GM21367 (cell line): ENCODE measurements around the gene DPH6.
"Not testable (repeated sequence)": the region's sequence is repeated elsewhere in the genome, so short reads cannot be mapped to it uniquely, and the experiment has no call there.

Experiments
- ATAC-seq: cut with Tn5 transposase; IDR thresholded peaks from one replicate; pipeline ENCODE4 v1.9.1; 2021; ENCODE audit not compliant: unreplicated experiment

The DPH6 gene

GRCh38 chr15:35441279-35441678 is 104.7 kb downstream of the DPH6 start:
- ATAC-seq = not testable (repeated sequence)

- no peak for ATAC-seq
Measured at GRCh38 chr15:35440265-35440664, 105.7 kb downstream of the DPH6 start.

- ATAC-seq = no peak
Measured at GRCh38 chr15:35439291-35439690, 106.7 kb downstream of the DPH6 start.

- ATAC-seq = no peak
Measured at GRCh38 chr15:35437157-35437556, 108.8 kb downstream of the DPH6 start.

GRCh38 chr15:35436422-35436821 is 109.5 kb downstream of the DPH6 start:
- ATAC-seq = no peak

GRCh38 chr15:35431281-35431680 is 114.7 kb downstream of the DPH6 start:
- ATAC-seq = no peak

GRCh38 chr15:35430301-35430700 is 115.7 kb downstream of the DPH6 start:
- no peak for ATAC-seq

- no peak for ATAC-seq
Measured at GRCh38 chr15:35427496-35427895, 118.5 kb downstream of the DPH6 start.

GRCh38 chr15:35427091-35427490 is 118.9 kb downstream of the DPH6 start:
- ATAC-seq = no peak

GRCh38 chr15:35410775-35411174 is 135.2 kb downstream of the DPH6 start:
- no peak for ATAC-seq

- no peak for ATAC-seq
Measured at GRCh38 chr15:35399901-35400300, 146.1 kb downstream of the DPH6 start.

GRCh38 chr15:35397027-35397426 is 148.9 kb downstream of the DPH6 start:
- ATAC-seq = no peak

GRCh38 chr15:35394416-35394815 is 151.5 kb downstream of the DPH6 start:
- ATAC-seq = no peak

- ATAC-seq = no peak
Measured at GRCh38 chr15:35393398-35393797, 152.6 kb downstream of the DPH6 start.

- not testable (repeated sequence) for ATAC-seq
Measured at GRCh38 chr15:35391408-35391984, 154.5 kb downstream of the DPH6 start.

GRCh38 chr15:35383506-35383905 is 162.5 kb downstream of the DPH6 start:
- ATAC-seq = no peak

GRCh38 chr15:35381328-35381727 is 164.6 kb downstream of the DPH6 start:
- no peak for ATAC-seq

GRCh38 chr15:35379972-35380371 is 166.0 kb downstream of the DPH6 start:
- no peak for ATAC-seq

- not testable (repeated sequence) for ATAC-seq
Measured at GRCh38 chr15:35378454-35378853, 167.5 kb downstream of the DPH6 start.

- ATAC-seq = no peak
Measured at GRCh38 chr15:35376707-35377106, 169.3 kb downstream of the DPH6 start.

- no peak for ATAC-seq
Measured at GRCh38 chr15:35374661-35375060, 171.3 kb downstream of the DPH6 start.

GRCh38 chr15:35362195-35362829 is 183.7 kb downstream of the DPH6 start:
- no peak for ATAC-seq

- no peak for ATAC-seq
Measured at GRCh38 chr15:35358824-35359223, 187.1 kb downstream of the DPH6 start.
